Left lung (tissue), 10 donors: ENCODE results near the gene CHAT. TPM values are rescaled to one million over a fixed set of nuclear protein-coding genes. Genes with fewer than 3 reads are reported as not detected.
A peak's percentile ranks its signal among the peaks of the same experiment; 100 is the strongest.

Experiments
- ATAC-seq: fragments of 200-7000 bp; cut with Tn5 transposase; one replicate; pipeline ENCODE4 v1.9.1; 2020; ENCODE audit warnings: moderate library complexity
- DNase-seq, 4 donors: peaks; one replicate each; pipeline ENCODE4 v3.0.0-alpha.2; 2013 to 2020
- H3K27ac ChIP-seq, 2 donors: fragments of 200-600 bp; sonication (generic) in 1 of 2; one replicate each; pipeline versions ENCODE4 v1.5.0 to v1.8.0; 2020 to 2021
- H3K27me3 ChIP-seq, 2 donors: fragments of 200-600 bp; sonication (generic) in 1 of 2; one replicate each; pipeline versions ENCODE4 v1.5.0 to v1.8.0; 2020 to 2021
- H3K36me3 ChIP-seq, 2 donors: fragments of 200-600 bp; sonication (generic) in 1 of 2; one replicate each; pipeline versions ENCODE4 v1.5.0 to v1.8.0; 2020 to 2021
- H3K4me1 ChIP-seq, 2 donors: fragments of 200-600 bp; one replicate each; pipeline ENCODE4 v1.8.0; 2021
- H3K4me3 ChIP-seq, 2 donors: fragments of 200-600 bp; sonication (generic) in 1 of 2; one replicate each; pipeline versions ENCODE4 v1.5.0 to v1.8.0; 2020 to 2021; ENCODE audit warnings: mild to moderate bottlenecking in 1 of 2
- H3K9me3 ChIP-seq, 2 donors: fragments of 200-600 bp; sonication (generic) in 1 of 2; one replicate each; pipeline versions ENCODE4 v1.5.0 to v1.8.0; 2020 to 2021
- CTCF ChIP-seq, 2 donors: fragments of 200-600 bp; sonication (generic) in 1 of 2; IDR thresholded peaks; one replicate each; pipeline versions ENCODE4 v1.5.0 to v1.8.0; 2021; ENCODE audit warnings: antibody characterized with exemption in 2 of 2
- intact Hi-C, 2 donors: fragments of 100-400 bp; cut with DNase I; formaldehyde crosslinking; loops; one replicate each; pipeline versions ENCODE4 v1.11.2 to v1.14.2; 2022
- polyA plus RNA-seq, 6 donors: library from polyadenylated mRNA; unstranded; fragments of 120-200 nt; gene quantifications; one replicate each; pipeline ENCODE4 v1.2.1, GENCODE V29; 2013; ENCODE audit not compliant: insufficient read length in 6 of 6
- total RNA-seq, 2 donors: library from RNA; stranded (reverse); fragmentation: NEBNext Ultra II Directional; extraction: Animal tissue kit (Norgen Biotek cat#: 25700); gene quantifications; one replicate each; pipeline ENCODE4 v1.2.1, GENCODE V29; 2021
- donor health status: DM: no; HTN: yes; CAD: no.
- donor health status: DM: no; HTN: no; CAD: no.

The CHAT gene
- total and polyA plus RNA-seq, 8 donors = not detected

GRCh38 chr10:49609283-49610113 lies 4.3 kb upstream of the CHAT start:
- Histone ChIP-seq H3K9me3 (no peaks in the 10 kb centered on the region), H3K4me3 (no peak overlapping the region), H3K27me3 (peaks cover 73 to 96% of the 10 kb centered on the region in 2 donors), H3K36me3 (no peaks in the 10 kb centered on the region), H3K4me1 (peaks cover 5 to 20% of the 10 kb centered on the region in 2 donors), H3K27ac (no peak overlapping the region)
- TF ChIP-seq CTCF (IDR thresholded peaks at IDR 0.05) = no peak
- intact Hi-C loops = no loop called here
- no peak for ATAC-seq
- peak in 1 of 4 donors; percentile 11 for DNase-seq

- Histone ChIP-seq H3K4me3 (no peak within 1 kb of the TSS), H3K36me3 (no peaks in the 10 kb centered on the region), H3K9me3 (no peaks in the 10 kb centered on the region), H3K27me3 (peaks cover 77 to 96% of the 10 kb centered on the region in 2 donors), H3K4me1 (peaks cover 5 to 20% of the 10 kb centered on the region in 2 donors), H3K27ac (no peak within 1 kb of the TSS)
- TF ChIP-seq CTCF (IDR thresholded peaks at IDR 0.05) = no peak
- DNase-seq = no peak
- intact Hi-C loops = no loop called here
- ATAC-seq = no peak
These were observed 3.8 kb upstream of the CHAT start, which contains the start of gene SLC18A3 for GRCh38 chr10:49610114-49610457. Gene SLC18A3 (plus strand): TSS chr10:49610310. CDS start chr10:49610741, 431 bp downstream.

- peaks cover 77 to 96% of the 10 kb centered on the region in 2 donors for H3K27me3 ChIP-seq
- no peaks in the 10 kb centered on the region for H3K9me3 ChIP-seq
- ATAC-seq (no peak), DNase-seq (no peak)
- intact Hi-C loops = no loop called here
- TF ChIP-seq CTCF (IDR thresholded peaks at IDR 0.05) = no peak
- H3K4me3 ChIP-seq = no peak overlapping the region
- peaks cover 5 to 20% of the 10 kb centered on the region in 2 donors for H3K4me1 ChIP-seq
- H3K36me3 ChIP-seq = no peaks in the 10 kb centered on the region
- H3K27ac ChIP-seq = no peak overlapping the region
These were observed 3.2 kb upstream of the CHAT start for GRCh38 chr10:49610458-49611165.

GRCh38 chr10:49611166-49611815 lies 2.5 kb upstream of the CHAT start:
- H3K36me3 ChIP-seq = no peaks in the 10 kb centered on the region
- no peaks in the 10 kb centered on the region for H3K9me3 ChIP-seq
- no peak overlapping the region for H3K27ac ChIP-seq
- ATAC-seq (no peak), DNase-seq (no peak)
- H3K27me3 ChIP-seq = peaks cover 77 to 96% of the 10 kb centered on the region in 2 donors
- intact Hi-C loops = no loop called here
- peaks cover 5 to 20% of the 10 kb centered on the region in 2 donors for H3K4me1 ChIP-seq
- no peak overlapping the region for H3K4me3 ChIP-seq
- no peak for TF ChIP-seq CTCF (IDR thresholded peaks at IDR 0.05)
